Peyer's patch (tissue), 4 donors: ENCODE results near the gene RLN3. TPM values are rescaled to one million over a fixed set of nuclear protein-coding genes. Genes with fewer than 3 reads are reported as not detected.
A peak's percentile ranks its signal among the peaks of the same experiment; 100 is the strongest.

Experiments used
- DNase-seq, 3 donors: peaks; one replicate each; pipeline ENCODE4 v3.0.0-alpha.2; 2017 to 2019
- H3K27ac ChIP-seq, 4 donors: fragments of 200-600 bp; sonication (generic); one replicate each; pipeline ENCODE4 v1.5.1; 2016 to 2019
- H3K27me3 ChIP-seq, 2 donors: fragments of 200-600 bp; sonication (generic); one replicate each; pipeline ENCODE4 v1.5.1; 2019
- H3K36me3 ChIP-seq, 3 donors: fragments of 200-600 bp; sonication (generic); one replicate each; pipeline ENCODE4 v1.5.1; 2016 to 2019
- H3K4me1 ChIP-seq, 4 donors: fragments of 200-600 bp; sonication (generic); one replicate each; pipeline ENCODE4 v1.5.1; 2016 to 2019
- H3K4me3 ChIP-seq, 4 donors: fragments of 200-600 bp; sonication (generic); 1 replicate in 3 of 4; 2 replicates in 1 of 4; pipeline ENCODE4 v1.5.1; 2016 to 2019; ENCODE audit warnings: mild to moderate bottlenecking in 1 of 4
- H3K9me3 ChIP-seq, 4 donors: fragments of 200-600 bp; sonication (generic); one replicate each; pipeline ENCODE4 v1.5.1; 2016 to 2019; ENCODE audit warnings: mild to moderate bottlenecking in 1 of 4
- POLR2A ChIP-seq, 2 donors: fragments of 450-650 bp; IDR thresholded peaks; one replicate each; pipeline ENCODE4 v1.5.1; 2017; ENCODE audit warnings: antibody characterized with exemption in 2 of 2, mild to moderate bottlenecking in 2 of 2, moderate library complexity in 2 of 2
- total RNA-seq, 4 donors: library from RNA; depleted of rRNA; stranded (reverse); fragments of >200 nt; gene quantifications; one replicate each; pipeline ENCODE4 v1.1.0, GENCODE V29; 2016
- TF ChIP-seq, protein P1 (sequence below), 6 experiments: fragments of 450-650 bp in 4 of 6; fragments of 200-600 bp in 2 of 6; sonication (generic) in 1 of 6; IDR thresholded peaks; one replicate each; pipeline ENCODE4 v1.5.1; 2017 to 2019; ENCODE audit warnings: antibody characterized with exemption in 6 of 6, mild to moderate bottlenecking in 3 of 6, moderate library complexity in 1 of 6

Gene RLN3
- total RNA-seq, 4 donors from 2014 or later = not detected

DNA sequence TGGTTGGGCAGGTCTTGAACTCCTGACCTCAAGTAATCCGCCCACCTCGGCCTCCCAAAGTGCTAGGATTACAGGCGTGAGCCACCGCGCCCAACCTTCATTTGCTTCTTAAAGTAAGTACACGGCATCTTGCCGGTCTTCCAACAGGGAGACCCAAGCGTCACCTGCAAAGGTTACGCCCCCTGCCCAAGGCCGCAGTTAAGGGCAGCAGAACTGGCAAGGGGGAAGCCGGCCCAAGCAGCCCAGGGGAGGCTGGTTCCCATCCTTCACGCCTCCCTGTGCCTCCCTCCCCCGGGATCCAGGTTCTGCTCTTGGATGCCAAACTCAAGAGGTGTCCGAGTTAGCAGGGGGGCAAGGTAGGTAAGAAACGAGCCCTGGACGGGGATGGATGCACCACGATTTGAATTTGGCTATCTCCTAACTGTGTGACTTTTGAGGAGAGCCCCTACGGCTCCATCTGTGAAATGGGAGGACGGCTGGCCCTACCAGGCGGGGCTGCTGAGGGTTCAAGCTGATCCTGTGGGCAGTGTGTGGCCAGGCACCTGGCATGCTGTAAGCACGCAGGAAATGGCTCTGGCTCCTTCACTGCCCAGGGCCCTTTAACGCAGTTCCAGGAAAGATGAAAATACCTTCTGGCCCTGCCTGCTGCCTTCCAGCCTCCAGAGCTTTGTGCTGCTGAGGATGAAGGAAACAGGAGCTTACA, 30.9 kb upstream of the RLN3 start:
- TF ChIP-seq POLR2A (IDR thresholded peaks at IDR 0.05) = no peak
- TF ChIP-seq, protein P1, sequence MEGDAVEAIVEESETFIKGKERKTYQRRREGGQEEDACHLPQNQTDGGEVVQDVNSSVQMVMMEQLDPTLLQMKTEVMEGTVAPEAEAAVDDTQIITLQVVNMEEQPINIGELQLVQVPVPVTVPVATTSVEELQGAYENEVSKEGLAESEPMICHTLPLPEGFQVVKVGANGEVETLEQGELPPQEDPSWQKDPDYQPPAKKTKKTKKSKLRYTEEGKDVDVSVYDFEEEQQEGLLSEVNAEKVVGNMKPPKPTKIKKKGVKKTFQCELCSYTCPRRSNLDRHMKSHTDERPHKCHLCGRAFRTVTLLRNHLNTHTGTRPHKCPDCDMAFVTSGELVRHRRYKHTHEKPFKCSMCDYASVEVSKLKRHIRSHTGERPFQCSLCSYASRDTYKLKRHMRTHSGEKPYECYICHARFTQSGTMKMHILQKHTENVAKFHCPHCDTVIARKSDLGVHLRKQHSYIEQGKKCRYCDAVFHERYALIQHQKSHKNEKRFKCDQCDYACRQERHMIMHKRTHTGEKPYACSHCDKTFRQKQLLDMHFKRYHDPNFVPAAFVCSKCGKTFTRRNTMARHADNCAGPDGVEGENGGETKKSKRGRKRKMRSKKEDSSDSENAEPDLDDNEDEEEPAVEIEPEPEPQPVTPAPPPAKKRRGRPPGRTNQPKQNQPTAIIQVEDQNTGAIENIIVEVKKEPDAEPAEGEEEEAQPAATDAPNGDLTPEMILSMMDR (IDR thresholded peaks at IDR 0.05) = no peak
- H3K27ac ChIP-seq = no peak overlapping the region
- no peaks in the 10 kb centered on the region for H3K9me3 ChIP-seq
- H3K36me3 ChIP-seq = peaks cover 0 to 26% (median 0%) of the 10 kb centered on the region in 3 donors
- no peaks in the 10 kb centered on the region for H3K27me3 ChIP-seq
- H3K4me1 ChIP-seq = peaks cover 0 to 9% (median 4%) of the 10 kb centered on the region in 4 donors
- peak in 1 of 3 donors; percentile 12 for DNase-seq
- no peak overlapping the region for H3K4me3 ChIP-seq

DNA sequence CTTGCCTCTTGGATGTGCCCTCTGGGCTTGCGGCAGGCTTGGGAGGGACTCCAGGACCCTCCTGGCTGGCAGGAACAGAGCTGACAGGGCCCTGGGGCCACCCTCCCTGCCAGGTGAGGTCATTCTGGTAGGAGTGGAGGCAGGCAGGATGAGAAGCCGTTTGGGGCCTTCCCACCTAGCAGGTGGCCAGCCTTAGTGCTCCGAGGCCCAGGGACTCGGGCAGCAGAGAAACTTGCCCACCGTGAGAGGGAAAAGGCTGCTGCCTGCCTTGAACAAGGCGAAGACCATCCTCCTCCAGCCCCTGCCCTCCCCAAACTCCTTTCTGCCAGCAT, 30.4 kb upstream of the RLN3 start:
- H3K27me3 ChIP-seq = no peaks in the 10 kb centered on the region
- no peak overlapping the region for H3K4me3 ChIP-seq
- H3K36me3 ChIP-seq = peaks cover 0 to 21% (median 0%) of the 10 kb centered on the region in 3 donors
- peaks cover 0 to 11% (median 5%) of the 10 kb centered on the region in 4 donors for H3K4me1 ChIP-seq
- H3K9me3 ChIP-seq = no peaks in the 10 kb centered on the region
- TF ChIP-seq POLR2A (IDR thresholded peaks at IDR 0.05) = no peak
- TF ChIP-seq, protein P1 (IDR thresholded peaks at IDR 0.05) = no peak
- no peak overlapping the region for H3K27ac ChIP-seq
- DNase-seq = no peak

DNA sequence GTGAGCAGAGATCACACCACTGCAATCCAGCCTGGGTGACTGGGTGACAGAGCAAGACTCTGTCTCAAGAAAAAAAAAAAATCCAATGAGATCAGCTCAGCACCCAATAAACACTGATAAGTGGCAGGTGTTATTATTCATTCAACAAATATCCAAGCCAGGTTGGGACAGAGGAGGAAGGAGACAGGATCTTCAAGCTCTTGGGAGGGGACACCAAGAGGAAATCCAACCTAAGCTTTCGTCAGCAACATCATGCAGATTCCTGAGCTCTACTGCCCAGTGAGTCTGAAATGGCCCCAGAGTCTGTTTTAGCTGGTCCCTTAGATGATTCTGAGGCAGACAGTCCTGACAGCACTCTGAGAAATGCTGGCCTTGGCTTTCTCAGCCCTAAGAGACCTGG, 29.5 kb upstream of the RLN3 start:
- no peak for DNase-seq
- H3K27me3 ChIP-seq = no peaks in the 10 kb centered on the region
- no peaks in the 10 kb centered on the region for H3K9me3 ChIP-seq
- peaks cover 0 to 19% (median 13%) of the 10 kb centered on the region in 4 donors for H3K4me1 ChIP-seq
- no peak overlapping the region for H3K27ac ChIP-seq
- H3K36me3 ChIP-seq = peaks cover 0 to 13% (median 0%) of the 10 kb centered on the region in 3 donors
- no peak for TF ChIP-seq POLR2A (IDR thresholded peaks at IDR 0.05)
- TF ChIP-seq, protein P1 (IDR thresholded peaks at IDR 0.05) = no peak
- no peak overlapping the region for H3K4me3 ChIP-seq

DNA sequence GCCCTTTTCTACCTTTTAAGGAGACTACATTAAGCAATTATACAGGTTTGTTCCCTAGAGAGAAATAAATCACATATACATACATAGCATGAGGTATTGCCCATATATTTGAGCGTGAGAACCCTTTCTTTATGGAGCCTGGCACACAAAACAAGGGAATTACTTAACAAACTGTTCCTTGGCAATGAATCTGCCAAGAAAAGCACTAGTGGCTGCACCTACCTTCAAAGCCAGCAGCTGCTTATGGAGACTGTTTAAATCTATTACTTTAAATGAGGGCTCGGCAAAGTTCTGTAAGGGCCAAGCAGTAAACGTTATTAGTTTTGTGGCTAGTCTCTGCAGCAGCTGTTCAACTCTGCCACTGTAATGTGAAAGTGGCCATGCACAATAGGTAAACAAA, 28.9 kb upstream of the RLN3 start:
- H3K27ac ChIP-seq = no peak overlapping the region
- H3K27me3 ChIP-seq = no peaks in the 10 kb centered on the region
- H3K4me3 ChIP-seq = no peak overlapping the region
- H3K36me3 ChIP-seq = peaks cover 0 to 9% (median 0%) of the 10 kb centered on the region in 3 donors
- no peak for DNase-seq
- H3K4me1 ChIP-seq = peaks cover 0 to 26% (median 17%) of the 10 kb centered on the region in 4 donors
- H3K9me3 ChIP-seq = no peaks in the 10 kb centered on the region
- TF ChIP-seq POLR2A (IDR thresholded peaks at IDR 0.05) = no peak
- TF ChIP-seq, protein P1 (IDR thresholded peaks at IDR 0.05) = no peak

DNA sequence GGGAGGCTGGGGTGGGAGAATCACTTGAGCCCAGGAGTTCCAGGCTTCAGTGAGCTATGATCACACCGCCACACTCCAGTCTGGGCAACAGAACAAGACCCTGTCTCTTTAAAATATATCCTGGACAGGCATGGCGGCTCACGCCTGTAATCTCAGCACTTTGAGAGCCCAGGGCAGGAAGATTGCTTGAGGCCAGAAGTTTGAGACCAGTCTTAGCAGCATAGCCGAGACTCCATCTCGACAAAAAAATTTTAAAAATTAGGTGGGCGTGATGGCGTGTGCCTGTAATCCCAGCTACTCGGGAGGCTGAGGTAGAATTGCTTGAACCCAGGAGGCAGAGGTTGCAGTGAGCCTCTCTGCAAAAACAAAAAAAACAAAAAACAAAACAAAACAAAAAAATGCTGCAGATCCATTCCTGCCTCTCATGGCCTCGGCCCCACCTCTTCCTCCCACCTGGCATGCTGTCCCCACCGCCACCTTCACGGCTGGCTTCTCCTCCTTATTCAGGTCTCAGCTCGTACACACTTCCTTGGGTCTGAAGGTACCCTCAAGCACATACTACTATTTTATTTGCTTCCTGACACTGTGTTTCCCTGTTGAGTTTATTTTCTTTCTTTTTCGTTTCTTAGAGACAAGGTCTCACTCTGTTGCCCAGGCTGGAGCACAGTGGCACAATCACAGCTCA, 27.1 kb upstream of the RLN3 start:
- Histone ChIP-seq H3K27ac (peak overlapping the region in 1 of 4 donors; percentile 98), H3K36me3 (peaks cover 0 to 9% (median 0%) of the 10 kb centered on the region in 3 donors)

More for the DNA sequence above, 27.1 kb upstream of the RLN3 start:
- peak in 1 of 3 donors; percentile 56 for DNase-seq
- no peaks in the 10 kb centered on the region for H3K9me3 ChIP-seq
- TF ChIP-seq POLR2A (IDR thresholded peaks at IDR 0.05) = no peak
- TF ChIP-seq, protein P1 (IDR thresholded peaks at IDR 0.05) = no peak
- no peaks in the 10 kb centered on the region for H3K27me3 ChIP-seq
- H3K4me3 ChIP-seq = no peak overlapping the region
- peaks cover 3 to 34% (median 27%) of the 10 kb centered on the region in 4 donors for H3K4me1 ChIP-seq
